GM12878 (cell line): ENCODE results near the gene RBM18. TPM values are rescaled to one million over a fixed set of nuclear protein-coding genes. Genes with fewer than 3 reads are reported as not detected.

Experiments used
- ATAC-seq: fragments of 200-7000 bp; cut with Tn5 transposase; 3 replicates; pipeline ENCODE4 v1.9.1; 2020; ENCODE audit warnings: mild to moderate bottlenecking, moderate library complexity
- BruUV-seq: library from RNA; stranded (reverse); fragments of 400-500 nt; replicated peaks from 2 replicates; lab custom pipeline; 2021; lab: Mats Ljungman, UMichigan
- CTCF ChIA-PET: fragments of 300-600 bp; sonication (Branson Sonifier 250); formaldehyde crosslinking; extraction: SDS; loops from one replicate; lab custom pipeline; 2021; ENCODE audit warnings: inconsistent platforms; lab: Yijun Ruan, JAX
- POLR2A ChIA-PET: fragments of 350-600 bp; formaldehyde crosslinking; extraction: SDS; loops from one replicate; lab custom pipeline; 2021; ENCODE audit warnings: inconsistent platforms; lab: Charles Lee
- RAD21 ChIA-PET: fragments of 300-600 bp; sonication (Branson Sonifier 250); formaldehyde crosslinking; loops from one replicate; lab custom pipeline; 2023; ENCODE audit warnings: antibody characterized with exemption; ENCODE audit not compliant: unreplicated experiment; lab: Charles Lee
- SMC1A ChIA-PET: fragments of 300-600 bp; sonication (Branson Sonifier 250); formaldehyde crosslinking; loops from one replicate; lab custom pipeline; 2023; ENCODE audit not compliant: unreplicated experiment, uncharacterized antibody; lab: Charles Lee
- DNase-seq: peaks from one replicate; pipeline ENCODE4 v3.0.0-alpha.2; 2011; ENCODE audit warnings: low read depth, low spot score
- FAIRE-seq: peaks from 3 replicates; lab custom pipeline; 2011; peaks lifted over from hg19 to GRCh38; lab: Jason Lieb, UNC
- H2AFZ ChIP-seq: 2 replicates; pipeline ENCODE4 v1.6.0; 2011; ENCODE audit warnings: low read depth, low read length, control low read depth; ENCODE audit not compliant: control insufficient read depth
- H3K27ac ChIP-seq: 2 replicates; pipeline ENCODE4 v1.5.1; 2011; ENCODE audit warnings: control low read depth; ENCODE audit not compliant: control insufficient read depth, insufficient read depth
- H3K27me3 ChIP-seq, 2 experiments: replicated peaks in 1 of 2; 2 replicates each; pipeline versions ENCODE4 v1.6.0 to v1.6.1; 2011; ENCODE audit warnings: low read length in 1 of 2; ENCODE audit not compliant: control insufficient read depth in 2 of 2, insufficient read depth in 2 of 2
- H3K36me3 ChIP-seq, 2 experiments: 2 replicates each; pipeline ENCODE4 v1.5.1; 2011; ENCODE audit warnings: low read length in 1 of 2; ENCODE audit not compliant: control insufficient read depth in 2 of 2, insufficient read depth in 2 of 2
- H3K4me1 ChIP-seq: 2 replicates; pipeline ENCODE4 v1.6.1; 2011; ENCODE audit warnings: mild to moderate bottlenecking, low read length, moderate library complexity, mixed read lengths; ENCODE audit not compliant: control insufficient read depth, insufficient read depth
- H3K4me2 ChIP-seq: 2 replicates; pipeline ENCODE4 v1.6.0; 2011; ENCODE audit warnings: control low read depth; ENCODE audit not compliant: control insufficient read depth, insufficient read depth
- H3K4me3 ChIP-seq: fragments of 200-600 bp; sonication (generic); 2 replicates; pipeline ENCODE4 v1.5.1; 2016
- H3K79me2 ChIP-seq: 2 replicates; pipeline ENCODE4 v1.6.0; 2011; ENCODE audit warnings: low read length; ENCODE audit not compliant: control insufficient read depth, insufficient read depth
- H3K9ac ChIP-seq: 2 replicates; pipeline ENCODE4 v1.8.0; 2011; ENCODE audit warnings: low read length, control low read depth, mixed read lengths; ENCODE audit not compliant: control insufficient read depth, insufficient read depth
- H3K9me3 ChIP-seq: replicated peaks from 3 replicates; pipeline ENCODE4 v1.5.1; 2011; ENCODE audit warnings: mild to moderate bottlenecking, low read length; ENCODE audit not compliant: control insufficient read depth, insufficient read depth
- H4K20me1 ChIP-seq: 2 replicates; pipeline ENCODE4 v1.6.0; 2011; ENCODE audit not compliant: control insufficient read depth, insufficient read depth
- BMI1 ChIP-seq: fragments of 450-650 bp; IDR thresholded peaks from 2 replicates; pipeline ENCODE4 v1.6.1; 2016; ENCODE audit warnings: mild to moderate bottlenecking, moderate library complexity, borderline replicate concordance
- ESRRA ChIP-seq: IDR thresholded peaks from 2 replicates; pipeline ENCODE4 v1.6.1; 2012; ENCODE audit warnings: mild to moderate bottlenecking, low read length, improper control_type of control experiment
- GATAD2B ChIP-seq: fragments of 450-650 bp; conservative IDR thresholded peaks from 2 replicates; pipeline ENCODE4 v1.6.1; 2017; ENCODE audit warnings: low read depth, mild to moderate bottlenecking, moderate library complexity
- IRF4 ChIP-seq: IDR thresholded peaks from 2 replicates; pipeline ENCODE4 v1.6.1; 2011; ENCODE audit warnings: low read depth, low read length
- NFXL1 ChIP-seq: fragments of 450-650 bp; IDR thresholded peaks from 2 replicates; pipeline ENCODE4 v1.6.1; 2017; ENCODE audit warnings: antibody characterized with exemption, mild to moderate bottlenecking, borderline replicate concordance
- RB1 ChIP-seq: fragments of 450-650 bp; formaldehyde crosslinking; IDR thresholded peaks from 2 replicates; pipeline ENCODE4 v1.6.1; 2017; ENCODE audit warnings: mild to moderate bottlenecking, borderline replicate concordance
- SREBF1 ChIP-seq: IDR thresholded peaks from 2 replicates; pipeline ENCODE4 v1.6.1; 2012; ENCODE audit warnings: mild to moderate bottlenecking, low read length
- TCF7 ChIP-seq: IDR thresholded peaks from 2 replicates; pipeline ENCODE4 v1.6.1; 2014; ENCODE audit warnings: antibody characterized with exemption, borderline replicate concordance
- YY1 ChIP-seq: IDR thresholded peaks from 2 replicates; pipeline ENCODE4 v1.6.1; 2011; ENCODE audit warnings: low read depth, mild to moderate bottlenecking, low read length
- ZNF24 ChIP-seq: fragments of 450-650 bp; IDR thresholded peaks from 2 replicates; pipeline ENCODE4 v1.6.1; 2017; ENCODE audit warnings: antibody characterized with exemption, mild to moderate bottlenecking
- WGBS: methylation state at CpG from one replicate; pipeline ENCODE4 v1.1.6; 2016; ENCODE audit warnings: low lambda C conversion rate; ENCODE audit not compliant: insufficient replicate concordance, insufficient coverage; ENCODE audit errors: missing lambda C conversion rate; 5-methylcytosine and 5-hydroxymethylcytosine counted together
- in situ Hi-C: fragments of 300-500 bp; cut with MboI; formaldehyde crosslinking; loops from 9 replicates; pipeline ENCODE4 v1.14.3; 2018; ENCODE audit warnings: mixed read lengths
- intact Hi-C: fragments of 100-400 bp; cut with micrococcal nuclease; formaldehyde crosslinking; loops from one replicate; pipeline ENCODE4 v1.14.2; 2022; ENCODE audit not compliant: unreplicated experiment
- polyA plus RNA-seq, 11 experiments: library from polyadenylated mRNA; depleted of rRNA in 4 of 11; unstranded in 6 of 11; stranded (reverse) in 5 of 11; fragments of >200 nt; fragmentation: Nextera tagmentation in 4 of 11; fragmentation: Illumina TruSeq in 1 of 11; extraction: Ambion mirVana in 4 of 11; extraction: Trizol in 1 of 11; gene quantifications; 1 replicate in 1 of 11; 2 replicates in 10 of 11; pipeline versions ENCODE4 v1.2.1 to v1.2.3, GENCODE V29; 2011 to 2016; ENCODE audit warnings: inconsistent platforms in 2 of 11, missing spikeins in 2 of 11, low read depth in 1 of 11
- total RNA-seq, 4 experiments: library from RNA; depleted of rRNA in 3 of 4; stranded (reverse); fragments of >200 nt in 3 of 4; fragmentation: Illumina TruSeq in 1 of 4; extraction: Trizol in 1 of 4; gene quantifications; 2 replicates each; pipeline versions ENCODE4 v1.2.1 to v1.2.3, GENCODE V29; 2013 to 2021
- TF ChIP-seq, protein P1 (sequence below): IDR thresholded peaks from 2 replicates; pipeline ENCODE4 v1.6.1; 2011; ENCODE audit warnings: mild to moderate bottlenecking, low read depth, low read length, moderate library complexity; ENCODE audit not compliant: insufficient replicate concordance
- TF ChIP-seq, protein P2 (sequence below), 3 experiments: IDR thresholded peaks in 2 of 3; conservative IDR thresholded peaks in 1 of 3; 2 replicates each; pipeline ENCODE4 v1.5.1; 2011; ENCODE audit warnings: low read depth in 3 of 3, low read length in 3 of 3, mild to moderate bottlenecking in 3 of 3, control low read depth in 2 of 3, moderate library complexity in 2 of 3, inconsistent platforms in 1 of 3, mixed read lengths in 1 of 3; ENCODE audit not compliant: control insufficient read depth in 2 of 3, insufficient read depth in 1 of 3; ENCODE audit errors: extremely low read depth in 1 of 3

RBM18 gene
- total and polyA plus RNA-seq, 10 of the 15 experiments (the other 5 are each of a cell fraction or from before 2014, with no cell fraction given), result 6.4 to 46.8 (median 30.4) TPM

DNA sequence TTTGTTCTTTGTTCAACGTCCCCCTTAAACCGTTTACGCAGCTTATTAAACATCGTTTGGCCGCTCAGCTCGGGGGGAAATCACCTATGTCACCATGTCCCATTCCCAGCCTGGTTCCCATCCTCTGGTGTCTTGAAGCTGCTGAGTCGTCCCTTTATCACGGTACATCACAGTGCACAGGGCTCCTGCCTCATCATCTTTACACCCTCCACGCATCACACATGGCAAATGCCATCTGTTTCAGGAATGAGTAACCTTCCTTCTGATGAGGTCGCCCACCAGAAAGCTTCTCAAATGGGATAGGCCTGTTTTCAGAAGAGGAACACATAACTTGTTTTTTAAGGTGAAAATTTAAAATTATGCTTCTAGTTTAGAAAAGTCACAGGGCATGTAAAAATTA lies 28.0 kb downstream of the RBM18 start:
- no peaks in the 10 kb centered on the region for H3K79me2 ChIP-seq
- TF ChIP-seq ZNF24, result no peak
- TF ChIP-seq, protein P1, sequence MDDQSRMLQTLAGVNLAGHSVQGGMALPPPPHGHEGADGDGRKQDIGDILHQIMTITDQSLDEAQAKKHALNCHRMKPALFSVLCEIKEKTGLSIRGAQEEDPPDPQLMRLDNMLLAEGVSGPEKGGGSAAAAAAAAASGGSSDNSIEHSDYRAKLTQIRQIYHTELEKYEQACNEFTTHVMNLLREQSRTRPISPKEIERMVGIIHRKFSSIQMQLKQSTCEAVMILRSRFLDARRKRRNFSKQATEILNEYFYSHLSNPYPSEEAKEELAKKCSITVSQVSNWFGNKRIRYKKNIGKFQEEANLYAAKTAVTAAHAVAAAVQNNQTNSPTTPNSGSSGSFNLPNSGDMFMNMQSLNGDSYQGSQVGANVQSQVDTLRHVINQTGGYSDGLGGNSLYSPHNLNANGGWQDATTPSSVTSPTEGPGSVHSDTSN, result no peak
- no peaks in the 10 kb centered on the region for H3K9me3 ChIP-seq
- no peak overlapping the region for H3K4me3 ChIP-seq
- ChIA-PET CTCF (interaction anchor here (1.5 kb wide), 1 partner anchor 8 kb away, joined by 3 read pairs; no protein-coding TSS in a partner anchor), POLR2A (no interaction called here), RAD21 (no interaction called here), SMC1A (no interaction called here)
- intact Hi-C loops (no loop called here), in situ Hi-C loops (no loop called here)
- no peak overlapping the region for H3K4me2 ChIP-seq
- H3K9ac ChIP-seq, result no peak overlapping the region
- no TSS peak for BruUV-seq
- H3K27me3 ChIP-seq, result no peaks in the 10 kb centered on the region
- no peaks in the 10 kb centered on the region for H3K4me1 ChIP-seq
- ATAC-seq, result no peak
- FAIRE-seq, result no peak
- H4K20me1 ChIP-seq, result no peaks in the 10 kb centered on the region
- DNase-seq, result no peak
- 91% methylated on average over 10 of the region's 10 CpGs for WGBS
- no peak overlapping the region for H3K27ac ChIP-seq
- peaks cover 2 to 5% of the 10 kb centered on the region in 2 experiments for H3K36me3 ChIP-seq
- no peak overlapping the region for H2AFZ ChIP-seq

DNA sequence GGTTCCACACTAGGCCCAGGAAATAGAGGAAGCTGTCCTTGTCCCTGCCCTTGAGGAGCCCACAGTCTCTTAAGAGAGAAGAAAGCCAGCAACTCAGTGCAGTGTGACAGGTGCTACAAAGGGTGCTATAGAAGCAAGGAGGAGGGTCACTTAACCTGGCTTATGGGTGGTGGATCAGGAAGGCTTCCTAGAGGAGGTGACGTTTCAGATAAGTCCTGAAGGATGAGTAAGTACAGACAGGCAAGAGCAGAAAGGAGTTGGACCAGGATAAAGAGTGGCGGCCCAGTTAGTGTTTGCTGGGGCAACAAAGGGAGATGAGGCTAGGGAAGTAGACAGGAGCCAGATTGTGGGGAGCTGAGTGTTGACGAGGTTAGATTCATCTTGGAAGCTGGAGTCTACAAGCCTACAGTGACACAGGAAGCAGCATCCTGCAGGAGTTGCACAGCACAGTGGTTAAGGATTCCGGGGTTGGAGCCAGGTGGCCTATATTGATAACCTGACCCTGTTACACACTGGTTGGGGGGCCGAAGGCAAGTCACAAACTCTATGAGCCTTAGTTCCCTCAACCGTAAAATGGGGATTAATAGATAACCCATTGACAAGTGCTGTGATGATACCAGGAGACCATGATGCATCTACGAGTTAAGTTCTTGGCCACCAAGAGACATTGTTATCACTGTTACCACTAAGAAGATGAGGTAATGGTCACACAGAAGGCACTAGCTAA lies 30.5 kb downstream of the RBM18 start:
- no peaks in the 10 kb centered on the region for H3K79me2 ChIP-seq
- H3K4me3 ChIP-seq, result no peak overlapping the region
- H3K27ac ChIP-seq, result no peak overlapping the region
- no peaks in the 10 kb centered on the region for H3K36me3 ChIP-seq
- no peak for ATAC-seq
- H2AFZ ChIP-seq, result no peak overlapping the region
- no peaks in the 10 kb centered on the region for H3K4me1 ChIP-seq
- H3K27me3 ChIP-seq, result peaks cover 6 to 17% of the 10 kb centered on the region in 2 experiments
- 53% methylated on average over 7 of the region's 7 CpGs for WGBS
- in situ Hi-C loops, result no loop called here
- no peak for FAIRE-seq
- DNase-seq, result no peak
- RAD21 ChIA-PET, result no interaction called here
- SMC1A ChIA-PET, result no interaction called here
- no peak overlapping the region for H3K4me2 ChIP-seq
- no peaks in the 10 kb centered on the region for H3K9me3 ChIP-seq
- CTCF ChIA-PET, result interaction anchor here (0.7 kb wide), 1 partner anchor 51 kb away, joined by 3 read pairs; no protein-coding TSS in a partner anchor
- BruUV-seq, result no TSS peak
- H3K9ac ChIP-seq, result no peak overlapping the region
- no peaks in the 10 kb centered on the region; the same call in 1 of the 2 replicates for H4K20me1 ChIP-seq
- intact Hi-C loops, result no loop called here
- POLR2A ChIA-PET, result interaction anchor here (0.6 kb wide), 1 partner anchor 910 kb away, joined by 4 read pairs; no protein-coding TSS in a partner anchor
- TF ChIP-seq SREBF1, result no peak
- TF ChIP-seq ESRRA, result no peak
- TF ChIP-seq RB1, result no peak
- no peak for TF ChIP-seq TCF7
- no peak for TF ChIP-seq NFXL1
- no peak for TF ChIP-seq IRF4
- no peak for TF ChIP-seq BMI1
- no peak for TF ChIP-seq GATAD2B
- TF ChIP-seq YY1, result no peak
- TF ChIP-seq, protein P2, sequence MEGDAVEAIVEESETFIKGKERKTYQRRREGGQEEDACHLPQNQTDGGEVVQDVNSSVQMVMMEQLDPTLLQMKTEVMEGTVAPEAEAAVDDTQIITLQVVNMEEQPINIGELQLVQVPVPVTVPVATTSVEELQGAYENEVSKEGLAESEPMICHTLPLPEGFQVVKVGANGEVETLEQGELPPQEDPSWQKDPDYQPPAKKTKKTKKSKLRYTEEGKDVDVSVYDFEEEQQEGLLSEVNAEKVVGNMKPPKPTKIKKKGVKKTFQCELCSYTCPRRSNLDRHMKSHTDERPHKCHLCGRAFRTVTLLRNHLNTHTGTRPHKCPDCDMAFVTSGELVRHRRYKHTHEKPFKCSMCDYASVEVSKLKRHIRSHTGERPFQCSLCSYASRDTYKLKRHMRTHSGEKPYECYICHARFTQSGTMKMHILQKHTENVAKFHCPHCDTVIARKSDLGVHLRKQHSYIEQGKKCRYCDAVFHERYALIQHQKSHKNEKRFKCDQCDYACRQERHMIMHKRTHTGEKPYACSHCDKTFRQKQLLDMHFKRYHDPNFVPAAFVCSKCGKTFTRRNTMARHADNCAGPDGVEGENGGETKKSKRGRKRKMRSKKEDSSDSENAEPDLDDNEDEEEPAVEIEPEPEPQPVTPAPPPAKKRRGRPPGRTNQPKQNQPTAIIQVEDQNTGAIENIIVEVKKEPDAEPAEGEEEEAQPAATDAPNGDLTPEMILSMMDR (IDR thresholded peaks at IDR 0.05 in 2 of 3, conservative IDR thresholded peaks at IDR 0.05 in 1 of 3; ENCODE audit: control insufficient read depth in 2 of 3, extremely low read depth in 1 of 3, insufficient read depth in 1 of 3, low read depth in 3 of 3, low read length in 3 of 3), result no peak
